ENCODE measurements around the gene TTC32.

DNA sequence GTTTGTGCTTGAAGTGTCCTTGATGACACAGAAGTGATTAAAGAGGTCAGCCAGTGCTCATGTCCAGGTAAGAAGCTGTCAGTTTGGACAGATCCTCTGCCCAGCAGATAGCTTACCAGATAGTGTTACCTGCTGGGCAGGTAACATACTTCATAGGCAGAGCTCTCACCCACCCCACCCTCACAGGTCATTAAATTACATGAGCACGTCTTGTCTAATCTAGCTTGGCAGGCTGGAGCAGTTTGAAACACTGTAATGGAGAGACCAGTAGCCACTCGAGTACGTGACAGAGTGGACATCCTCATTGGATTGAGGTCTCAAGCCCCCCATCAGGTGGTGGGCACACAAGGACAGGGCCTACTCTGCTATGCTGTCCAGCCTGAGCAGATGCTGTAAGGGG, 27.1 kb downstream of the TTC32 start:
- TF ChIP-seq POLR2A (IDR thresholded peaks at IDR 0.05) (no peak), CTCF (IDR thresholded peaks at IDR 0.05) (no peak)
